GM21423 (cell line): ENCODE measurements around the gene JAKMIP1.

Experiments used
- ATAC-seq: cut with Tn5 transposase; IDR thresholded peaks from one replicate; pipeline ENCODE4 v1.9.1; 2021; ENCODE audit warnings: mild to moderate bottlenecking, moderate library complexity; ENCODE audit not compliant: unreplicated experiment

JAKMIP1 gene

GRCh38 chr4:6183740-6184139 is 16.6 kb downstream of the JAKMIP1 start:
- ATAC-seq = peak; percentile 26

- ATAC-seq = no peak
Measured at GRCh38 chr4:6182376-6183280, 17.7 kb downstream of the JAKMIP1 start.

- peak; percentile 82 for ATAC-seq
Measured at GRCh38 chr4:6180841-6181631, 19.3 kb downstream of the JAKMIP1 start.

DNA sequence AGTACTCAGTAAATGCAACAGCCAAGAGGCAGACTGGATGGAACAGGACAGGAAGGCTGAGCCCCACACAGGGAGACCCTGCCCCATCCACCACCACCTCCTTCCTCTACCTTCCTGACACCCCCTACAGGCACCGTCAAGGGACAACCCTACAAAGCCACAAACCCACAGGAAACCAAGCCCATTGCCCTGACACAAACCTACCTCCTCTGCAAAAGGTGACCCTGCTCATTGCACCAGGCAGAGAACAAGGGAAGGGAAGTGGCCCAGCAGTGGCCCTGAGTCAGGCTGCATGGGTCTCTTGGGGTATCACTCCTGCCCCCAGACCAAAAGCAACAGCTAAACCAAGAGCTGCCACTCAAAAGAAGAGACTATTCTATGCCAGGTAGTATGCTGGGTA is 21.0 kb downstream of the JAKMIP1 start:
- ATAC-seq = no peak

- ATAC-seq = no peak
Measured at GRCh38 chr4:6178757-6179156, 21.6 kb downstream of the JAKMIP1 start.

DNA sequence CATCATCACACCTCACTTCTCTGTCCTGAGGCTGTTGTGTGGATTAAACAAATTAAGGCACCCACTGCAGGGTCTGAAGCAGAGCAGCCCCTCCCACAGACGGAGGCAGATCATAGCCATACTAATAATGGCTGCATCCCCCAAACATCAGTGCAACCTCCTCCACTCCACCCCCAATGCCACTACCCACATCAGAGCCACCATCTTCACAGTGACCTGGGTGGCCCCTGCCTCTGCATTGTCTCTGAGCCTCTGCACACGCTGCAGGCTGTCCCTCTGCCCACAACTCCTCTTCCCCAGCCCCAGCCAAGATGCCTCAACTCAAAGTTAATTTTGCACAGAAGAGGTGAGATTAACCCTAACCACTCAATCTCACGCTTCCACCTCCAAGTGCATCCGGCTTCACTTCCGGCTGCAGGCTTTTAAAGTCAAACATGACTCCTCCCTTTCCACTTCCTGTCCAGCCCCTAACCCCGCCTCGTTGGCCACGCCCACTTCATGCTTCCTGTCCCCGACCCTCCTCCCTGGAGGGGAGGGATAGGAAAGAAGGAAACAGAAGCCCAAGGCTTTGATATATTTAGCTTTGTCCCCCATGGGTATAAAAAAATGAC is 22.7 kb downstream of the JAKMIP1 start:
- ATAC-seq = no peak

GRCh38 chr4:6175426-6175825 is 24.9 kb downstream of the JAKMIP1 start:
- ATAC-seq = no peak

- no peak for ATAC-seq
Measured at GRCh38 chr4:6172927-6173200, 27.5 kb downstream of the JAKMIP1 start.

DNA sequence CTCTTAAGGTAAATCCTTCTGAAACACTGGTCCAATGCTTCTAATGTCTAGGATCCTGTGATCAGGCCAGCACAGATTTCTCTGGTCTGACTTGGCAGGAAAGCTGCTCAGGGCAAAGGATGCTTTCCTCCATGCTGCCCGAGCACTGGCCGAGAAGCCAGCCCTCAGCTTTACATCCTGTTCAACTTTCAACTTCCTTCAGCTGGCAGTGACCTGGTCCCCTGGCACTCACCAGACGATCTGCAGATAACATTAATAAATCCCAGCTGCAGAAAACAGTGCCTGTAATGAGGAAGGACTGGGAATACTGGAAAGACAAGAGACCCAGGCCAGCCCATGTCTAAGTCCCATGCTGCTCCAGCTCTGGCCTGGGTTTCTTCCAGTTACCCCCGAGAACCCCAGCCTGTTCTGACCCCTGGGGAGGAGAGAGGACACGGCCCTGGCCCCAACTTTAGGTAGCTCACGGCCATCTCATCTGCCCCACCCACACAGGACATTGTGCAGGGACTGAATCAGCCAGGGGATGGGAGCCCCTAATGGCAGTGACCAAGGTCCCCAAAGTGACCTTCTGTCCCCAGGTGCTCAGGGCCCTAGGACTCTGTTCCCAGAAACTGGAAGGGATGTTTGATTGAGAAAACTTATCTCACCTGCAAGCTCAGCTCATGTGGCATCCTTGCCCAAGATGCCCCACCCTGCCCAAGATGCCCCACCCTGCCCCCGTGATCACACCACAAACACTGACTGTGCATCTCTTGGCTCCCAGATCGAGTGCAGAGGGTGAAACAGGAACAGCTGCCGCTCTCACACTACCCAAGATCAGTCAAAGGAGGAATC is 28.0 kb downstream of the JAKMIP1 start:
- ATAC-seq = no peak

GRCh38 chr4:6169239-6169638 is 31.1 kb downstream of the JAKMIP1 start:
- ATAC-seq = no peak

DNA sequence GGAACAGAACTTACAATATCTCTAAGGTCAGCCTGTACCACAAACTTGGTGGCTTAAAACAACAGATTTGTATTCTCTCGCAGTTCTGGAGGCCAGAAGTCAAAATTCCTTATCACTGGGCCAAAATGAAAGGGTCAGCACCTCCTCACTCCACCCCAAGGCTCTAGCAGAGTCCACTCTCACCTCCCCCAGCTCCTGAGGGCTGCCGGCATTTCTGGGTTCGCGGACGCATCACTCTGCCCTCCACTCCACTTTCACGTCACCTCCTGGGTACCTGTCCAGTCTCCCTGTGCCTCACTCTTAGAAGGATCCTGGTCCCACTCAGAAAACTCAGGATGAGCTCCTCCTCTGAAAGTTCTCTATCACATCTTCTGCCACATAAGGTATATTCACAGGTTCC is 34.6 kb downstream of the JAKMIP1 start:
- ATAC-seq = no peak

DNA sequence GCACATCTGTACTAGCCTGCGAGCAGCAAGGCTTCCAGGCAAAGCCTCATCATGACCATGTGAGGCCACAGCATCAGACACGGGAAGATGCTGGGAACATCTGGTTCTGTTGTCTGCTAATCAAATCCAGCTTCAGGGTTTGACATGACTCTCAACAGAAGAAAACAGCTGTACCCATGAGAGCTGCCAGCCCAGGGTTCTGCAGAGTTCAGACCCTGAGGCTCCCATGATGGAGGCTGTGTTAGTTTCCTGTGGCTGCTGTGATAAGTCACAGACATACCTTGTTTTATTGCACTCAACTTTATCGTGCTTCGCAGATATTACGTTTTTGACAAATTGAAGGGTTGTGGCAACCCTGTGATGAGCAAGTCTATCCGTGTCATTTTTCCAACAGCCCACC is 37.5 kb downstream of the JAKMIP1 start:
- ATAC-seq = no peak

GRCh38 chr4:6161921-6162464 is 38.4 kb downstream of the JAKMIP1 start:
- no peak for ATAC-seq

DNA sequence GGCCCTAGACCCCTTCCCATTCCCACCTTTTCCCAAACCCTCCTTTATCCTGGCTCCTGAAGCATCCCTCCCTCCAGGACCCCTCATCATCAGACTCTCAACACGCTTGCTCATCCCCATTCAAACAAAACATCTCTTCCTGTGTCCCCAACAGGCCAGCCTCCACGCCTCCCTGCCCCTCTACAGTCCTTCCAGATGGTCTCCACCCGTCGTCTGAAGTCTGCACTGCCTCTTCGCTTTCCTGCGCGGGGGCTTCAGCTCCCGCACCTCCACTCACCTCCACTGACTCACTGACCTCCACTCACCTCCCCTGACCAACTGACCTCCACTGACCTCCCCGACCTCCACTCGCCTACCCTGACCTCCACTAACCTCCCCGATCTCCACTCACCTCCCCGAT is 39.8 kb downstream of the JAKMIP1 start:
- ATAC-seq = no peak

- ATAC-seq = no peak
Measured at GRCh38 chr4:6157926-6158325, 42.4 kb downstream of the JAKMIP1 start.

DNA sequence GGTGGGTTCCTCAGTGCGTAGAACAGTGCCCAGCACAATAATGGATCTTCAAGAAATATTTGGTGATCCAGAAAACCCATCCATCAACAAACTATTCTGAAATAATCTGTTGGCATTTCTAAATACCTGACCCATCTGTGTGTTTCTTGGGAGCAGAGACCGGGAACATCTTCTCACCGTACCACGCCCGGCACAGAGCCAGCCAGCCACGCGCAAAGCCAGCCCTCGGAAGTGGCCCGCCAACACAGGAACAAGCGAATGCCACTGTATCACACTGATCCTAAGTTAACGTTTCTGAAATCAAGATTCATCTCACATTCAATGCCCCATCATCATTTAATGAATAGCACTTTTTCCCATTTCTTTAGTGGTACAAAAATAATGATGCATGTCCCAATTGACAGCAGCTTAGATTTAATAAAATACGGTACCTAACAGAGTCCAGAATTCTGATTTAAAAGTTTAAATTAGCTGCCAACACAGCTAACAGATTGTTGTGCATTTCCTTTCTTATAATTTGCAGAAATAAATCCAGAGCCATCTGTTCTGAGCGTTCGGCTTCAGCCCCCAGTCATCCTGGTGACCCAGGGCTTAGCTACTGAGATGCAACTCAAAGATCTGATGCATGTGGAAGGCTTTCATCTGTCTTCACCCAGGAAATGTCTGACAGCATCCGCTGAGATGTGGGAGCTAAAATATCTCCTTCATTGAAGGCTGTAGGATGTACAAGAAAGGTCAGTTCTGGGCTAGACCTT is 44.2 kb downstream of the JAKMIP1 start:
- no peak for ATAC-seq

- no peak for ATAC-seq
Measured at GRCh38 chr4:6154875-6155274, 45.5 kb downstream of the JAKMIP1 start.

GRCh38 chr4:6153874-6154273 is 46.5 kb downstream of the JAKMIP1 start:
- ATAC-seq = no peak

DNA sequence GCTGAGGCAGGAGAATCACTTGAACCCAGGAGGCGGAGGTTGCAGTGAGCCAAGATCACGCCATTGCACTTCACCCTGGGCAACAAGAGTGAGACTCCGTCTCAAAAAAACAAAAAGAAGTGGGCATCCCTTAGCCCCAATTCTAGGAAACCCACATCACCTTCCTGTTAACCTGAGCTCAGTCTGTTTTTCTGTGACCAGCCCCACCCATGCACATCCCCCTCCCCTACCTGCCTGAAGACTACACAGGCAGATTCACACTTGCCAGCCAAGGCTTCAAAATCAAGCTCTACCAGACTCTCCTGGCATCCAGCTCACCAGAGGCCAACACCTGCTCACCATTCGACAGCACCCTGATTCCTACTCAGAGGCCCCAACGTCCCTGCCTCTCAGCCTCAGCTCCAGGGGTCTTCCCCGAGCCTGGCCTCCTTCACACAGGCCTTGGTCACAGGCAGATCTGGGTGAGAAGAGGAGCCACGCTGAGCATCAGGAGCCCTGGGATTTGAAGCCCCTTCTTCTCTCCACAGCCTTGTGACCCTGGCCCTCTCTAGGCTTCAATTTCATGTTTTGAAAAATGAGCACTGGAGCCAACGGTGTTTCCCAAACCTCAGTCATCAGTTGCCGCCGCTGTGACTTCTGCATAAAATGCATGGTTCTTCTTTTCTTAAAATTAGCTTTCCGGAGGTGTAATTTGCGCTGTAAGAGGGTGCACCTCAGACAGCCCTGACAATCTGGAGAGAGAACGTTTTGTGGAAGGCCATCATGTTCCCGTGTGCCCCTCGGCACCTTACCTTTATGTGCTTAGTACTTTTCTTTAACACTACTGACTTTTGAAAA is 47.3 kb downstream of the JAKMIP1 start:
- no peak for ATAC-seq
